ENCODE results near the gene COL26A1. TPM values are rescaled to one million over a fixed set of nuclear protein-coding genes. Genes with fewer than 3 reads are reported as not detected.
"Not testable (repeated sequence)": the region's sequence is repeated elsewhere in the genome, so short reads cannot be mapped to it uniquely, and the experiment has no call there.

Gene COL26A1
- total RNA-seq, 4 donors from 2014 or later, result 0.06 TPM; not detected in 3

GRCh38 chr7:101598986-101599771 lies 236.5 kb downstream of the COL26A1 start:
- DNase-seq (ENCODE audit: low spot score in 2 of 2), result no peak
- intact Hi-C loops (cut with DNase I; ENCODE audit: low total_unique reads), result no loop called here
- TF ChIP-seq POLR2A (IDR thresholded peaks at IDR 0.05), result no peak
- TF ChIP-seq CTCF (IDR thresholded peaks at IDR 0.05), result no peak
- 82 to 90% methylated on average over 16 of the region's 16 CpGs for WGBS, 2 donors
- no peak overlapping the region for H3K4me3 ChIP-seq (ENCODE audit: low read depth, poor library complexity, severe bottlenecking)

- WGBS, 2 donors, result 96 to 98% methylated on average over 3 of the region's 3 CpGs
- no peak for DNase-seq (ENCODE audit: low spot score in 2 of 2)
- intact Hi-C loops (cut with DNase I; ENCODE audit: low total_unique reads), result no loop called here
- TF ChIP-seq CTCF (IDR thresholded peaks at IDR 0.05), result no peak
- TF ChIP-seq POLR2A (IDR thresholded peaks at IDR 0.05), result no peak
- no peak overlapping the region for H3K4me3 ChIP-seq (ENCODE audit: low read depth, poor library complexity, severe bottlenecking)
Measured at GRCh38 chr7:101599787-101600186, 237.1 kb downstream of the COL26A1 start.

GRCh38 chr7:101602082-101602481 lies 239.4 kb downstream of the COL26A1 start:
- TF ChIP-seq CTCF (IDR thresholded peaks at IDR 0.05), result no peak
- no peak for TF ChIP-seq POLR2A (IDR thresholded peaks at IDR 0.05)
- intact Hi-C loops (cut with DNase I; ENCODE audit: low total_unique reads), result no loop called here
- H3K4me3 ChIP-seq (ENCODE audit: low read depth, poor library complexity, severe bottlenecking), result no peak overlapping the region
- no peak for DNase-seq (ENCODE audit: low spot score in 2 of 2)
- WGBS, 2 donors, result 46 to 52% methylated on average over 10 to 12 of the region's 12 CpGs

GRCh38 chr7:101602484-101603241 lies 240.0 kb downstream of the COL26A1 start:
- WGBS, 2 donors, result 37 to 44% methylated on average over 22 to 25 of the region's 25 CpGs
- intact Hi-C loops (cut with DNase I; ENCODE audit: low total_unique reads), result no loop called here
- H3K4me3 ChIP-seq (ENCODE audit: low read depth, poor library complexity, severe bottlenecking), result no peak overlapping the region
- DNase-seq (ENCODE audit: low spot score in 2 of 2), result peak; percentile 52 to 91
- TF ChIP-seq POLR2A (IDR thresholded peaks at IDR 0.05) (no peak), CTCF (IDR thresholded peaks at IDR 0.05) (peak in 1 of 3 donors; percentile 66)

- intact Hi-C loops (cut with DNase I; ENCODE audit: low total_unique reads), result no loop called here
Measured at GRCh38 chr7:101604331-101604933, 241.8 kb downstream of the COL26A1 start.

GRCh38 chr7:101604934-101605332 lies 242.3 kb downstream of the COL26A1 start:
- H3K4me3 ChIP-seq (ENCODE audit: low read depth, poor library complexity, severe bottlenecking); DNase-seq (ENCODE audit: low spot score in 2 of 2); intact Hi-C loops (cut with DNase I; ENCODE audit: low total_unique reads): not testable (repeated sequence)
- 80 to 81% methylated on average over 2 of the region's 2 CpGs for WGBS, 2 donors

More at GRCh38 chr7:101604331-101604933, 241.8 kb downstream of the COL26A1 start:
- no peak overlapping the region for H3K4me3 ChIP-seq (ENCODE audit: low read depth, poor library complexity, severe bottlenecking)
- TF ChIP-seq POLR2A (IDR thresholded peaks at IDR 0.05) (no peak), CTCF (IDR thresholded peaks at IDR 0.05) (no peak)
- WGBS, 2 donors, result 55 to 70% methylated on average over 5 of the region's 5 CpGs
- no peak for DNase-seq (ENCODE audit: low spot score in 2 of 2)

Data from lower leg skin (tissue), 4 donors.